Activated T-helper 1 cell treated with anti-CD3 and anti-CD28 coated beads, Interleukin-12 subunit alpha, Interleukin-12 subunit beta, Interleukin-2, Interleukin-4 antibody, amounts not matched to agents 30 ng/mL and 10 ng/mL and 1 ng/mL, durations not matched to agents 14 hours and 24 hours and 36 hours (primary cell): ENCODE results near the gene MINDY3. TPM values are rescaled to one million over a fixed set of nuclear protein-coding genes. Genes with fewer than 3 reads are reported as not detected.
"Not testable (repeated sequence)": the region's sequence is repeated elsewhere in the genome, so short reads cannot be mapped to it uniquely, and the experiment has no call there.

Experiments
- DNase-seq: peaks from one replicate; pipeline ENCODE4 v3.0.0; 2021; ENCODE audit warnings: low spot score
- H3K27ac Mint-ChIP-seq: one replicate; pipeline ENCODE4 v1.8.0; 2021; ENCODE audit warnings: mild to moderate bottlenecking, mixed read lengths
- H3K27me3 Mint-ChIP-seq: one replicate; pipeline ENCODE4 v1.8.0; 2022; ENCODE audit warnings: mild to moderate bottlenecking, moderate library complexity, mixed read lengths; ENCODE audit not compliant: insufficient read depth
- H3K36me3 Mint-ChIP-seq: one replicate; pipeline ENCODE4 v1.8.0; 2021; ENCODE audit warnings: low read depth, mixed read lengths
- H3K4me1 Mint-ChIP-seq: one replicate; pipeline ENCODE4 v1.8.0; 2021; ENCODE audit warnings: low read depth, mixed read lengths
- H3K4me3 Mint-ChIP-seq: one replicate; pipeline ENCODE4 v1.8.0; 2021; ENCODE audit warnings: mild to moderate bottlenecking, moderate library complexity, mixed read lengths
- H3K9me3 Mint-ChIP-seq: one replicate; pipeline ENCODE4 v1.8.0; 2021; ENCODE audit warnings: mixed read lengths
- intact Hi-C: fragments of 100-400 bp; cut with micrococcal nuclease; formaldehyde crosslinking; loops from one replicate; pipeline ENCODE4 v1.15.1; 2024
- total RNA-seq: library from RNA; stranded (reverse); gene quantifications from 2 replicates; pipeline ENCODE4 v1.2.3, GENCODE V29; 2022

MINDY3 gene
- total RNA-seq, 1 donor from 2014 or later, result 14.5 TPM

GRCh38 chr10:15850337-15850978 is 9.8 kb downstream of the MINDY3 start:
- H3K4me1 Mint-ChIP-seq, H3K27ac Mint-ChIP-seq, intact Hi-C loops, DNase-seq, H3K4me3 Mint-ChIP-seq, H3K27me3 Mint-ChIP-seq: not testable (repeated sequence)
- Mint-ChIP-seq H3K36me3 (peaks cover 36% of the 10 kb centered on the region), H3K9me3 (peaks cover 26% of the 10 kb centered on the region)

GRCh38 chr10:15849316-15849715 is 11.0 kb downstream of the MINDY3 start:
- no peak for DNase-seq
- intact Hi-C loops, result no loop called here
- Mint-ChIP-seq H3K27me3 (no peaks in the 10 kb centered on the region), H3K9me3 (peaks cover 26% of the 10 kb centered on the region), H3K36me3 (peaks cover 36% of the 10 kb centered on the region), H3K4me1 (no peaks in the 10 kb centered on the region), H3K4me3 (no peak overlapping the region), H3K27ac (no peak overlapping the region)

- intact Hi-C loops, result no loop called here
- Mint-ChIP-seq H3K36me3 (peaks cover 41% of the 10 kb centered on the region), H3K9me3 (peaks cover 26% of the 10 kb centered on the region), H3K27me3 (no peaks in the 10 kb centered on the region), H3K27ac (no peak overlapping the region), H3K4me3 (no peak overlapping the region), H3K4me1 (peaks cover 17% of the 10 kb centered on the region)
- no peak for DNase-seq
These were observed 12.8 kb downstream of the MINDY3 start for GRCh38 chr10:15847481-15847880.

- no peak overlapping the region for H3K4me3 Mint-ChIP-seq
- H3K27ac Mint-ChIP-seq, result no peak overlapping the region
- no peaks in the 10 kb centered on the region for H3K27me3 Mint-ChIP-seq
- peaks cover 23% of the 10 kb centered on the region for H3K36me3 Mint-ChIP-seq
- no peaks in the 10 kb centered on the region for H3K9me3 Mint-ChIP-seq
- DNase-seq, result no peak
- intact Hi-C loops, result no loop called here
- peaks cover 27% of the 10 kb centered on the region for H3K4me1 Mint-ChIP-seq
These were observed 15.8 kb downstream of the MINDY3 start for GRCh38 chr10:15844517-15844916.

DNA sequence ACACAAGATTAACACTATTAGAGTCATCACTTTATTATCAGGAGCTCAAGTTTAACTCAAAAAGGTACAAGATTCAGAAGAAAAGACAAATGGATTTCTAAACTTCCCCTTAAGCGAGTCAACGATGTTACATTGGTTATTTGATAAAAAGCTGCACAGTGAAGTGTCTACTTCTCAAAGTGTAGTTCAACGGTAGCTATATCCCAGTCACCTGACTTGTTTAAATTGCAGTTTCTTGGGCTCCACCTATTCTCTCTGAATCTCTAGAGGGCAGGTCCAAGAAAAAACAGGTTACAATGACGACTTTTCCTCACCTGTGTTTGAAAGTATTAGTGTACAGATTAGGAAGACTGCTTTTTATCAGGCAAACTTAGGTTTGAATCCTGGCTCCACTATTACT is 16.6 kb downstream of the MINDY3 start:
- Mint-ChIP-seq H3K27me3 (no peaks in the 10 kb centered on the region), H3K4me3 (no peak overlapping the region), H3K36me3 (peaks cover 17% of the 10 kb centered on the region), H3K27ac (no peak overlapping the region), H3K4me1 (peaks cover 27% of the 10 kb centered on the region), H3K9me3 (no peaks in the 10 kb centered on the region)
- DNase-seq, result no peak
- intact Hi-C loops, result no loop called here

DNA sequence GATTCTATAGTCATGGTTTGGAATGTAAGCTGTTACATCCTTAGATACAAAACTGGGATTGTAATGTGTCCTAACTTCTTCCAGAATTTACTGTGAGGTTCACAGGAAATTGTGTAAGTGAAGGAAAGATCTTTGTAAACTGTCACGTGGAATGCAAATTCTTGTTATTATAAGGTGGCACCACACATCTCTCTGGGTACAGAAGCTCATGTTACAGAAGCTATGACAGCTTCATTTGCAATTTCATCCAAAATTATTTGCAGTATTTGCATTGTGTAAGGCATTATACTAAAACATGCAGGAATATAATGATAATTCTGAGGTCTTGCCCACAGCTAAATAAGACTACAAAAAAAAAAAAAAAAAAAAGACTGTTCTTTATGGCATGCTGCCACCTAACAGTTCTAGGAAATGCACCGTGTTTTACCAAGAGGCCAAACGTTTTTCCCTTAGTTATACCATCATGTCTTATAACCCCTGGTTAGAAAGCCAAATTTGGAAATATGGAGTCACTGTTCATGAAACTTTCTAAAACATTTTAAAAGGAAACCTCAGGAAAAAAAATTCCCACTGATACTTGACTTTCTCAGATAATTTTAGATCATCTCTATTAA is 17.6 kb downstream of the MINDY3 start:
- no peak overlapping the region for H3K27ac Mint-ChIP-seq
- no peak overlapping the region for H3K4me3 Mint-ChIP-seq
- intact Hi-C loops, result no loop called here
- H3K9me3 Mint-ChIP-seq, result no peaks in the 10 kb centered on the region
- H3K4me1 Mint-ChIP-seq, result peaks cover 27% of the 10 kb centered on the region
- DNase-seq, result no peak
- peaks cover 18% of the 10 kb centered on the region for H3K36me3 Mint-ChIP-seq
- H3K27me3 Mint-ChIP-seq, result no peaks in the 10 kb centered on the region

GRCh38 chr10:15841696-15842095 is 18.6 kb downstream of the MINDY3 start:
- intact Hi-C loops, result no loop called here
- Mint-ChIP-seq H3K4me1 (peaks cover 27% of the 10 kb centered on the region), H3K27ac (no peak overlapping the region), H3K27me3 (no peaks in the 10 kb centered on the region), H3K9me3 (no peaks in the 10 kb centered on the region), H3K4me3 (no peak overlapping the region), H3K36me3 (peaks cover 18% of the 10 kb centered on the region)
- no peak for DNase-seq

GRCh38 chr10:15836807-15837206 is 23.5 kb downstream of the MINDY3 start:
- H3K9me3 Mint-ChIP-seq, result no peaks in the 10 kb centered on the region
- intact Hi-C loops, result no loop called here
- H3K27ac Mint-ChIP-seq, result no peak overlapping the region
- no peaks in the 10 kb centered on the region for H3K27me3 Mint-ChIP-seq
- H3K4me3 Mint-ChIP-seq, result no peak overlapping the region
- peaks cover 10% of the 10 kb centered on the region for H3K4me1 Mint-ChIP-seq
- no peak for DNase-seq
- peaks cover 19% of the 10 kb centered on the region for H3K36me3 Mint-ChIP-seq

GRCh38 chr10:15829495-15829894 is 30.8 kb downstream of the MINDY3 start:
- peaks cover 15% of the 10 kb centered on the region for H3K4me1 Mint-ChIP-seq
- DNase-seq, result no peak
- H3K4me3 Mint-ChIP-seq, result no peak overlapping the region
- intact Hi-C loops, result no loop called here
- H3K27ac Mint-ChIP-seq, result no peak overlapping the region
- no peaks in the 10 kb centered on the region for H3K27me3 Mint-ChIP-seq
- H3K9me3 Mint-ChIP-seq, result no peaks in the 10 kb centered on the region
- H3K36me3 Mint-ChIP-seq, result peaks cover 31% of the 10 kb centered on the region

DNA sequence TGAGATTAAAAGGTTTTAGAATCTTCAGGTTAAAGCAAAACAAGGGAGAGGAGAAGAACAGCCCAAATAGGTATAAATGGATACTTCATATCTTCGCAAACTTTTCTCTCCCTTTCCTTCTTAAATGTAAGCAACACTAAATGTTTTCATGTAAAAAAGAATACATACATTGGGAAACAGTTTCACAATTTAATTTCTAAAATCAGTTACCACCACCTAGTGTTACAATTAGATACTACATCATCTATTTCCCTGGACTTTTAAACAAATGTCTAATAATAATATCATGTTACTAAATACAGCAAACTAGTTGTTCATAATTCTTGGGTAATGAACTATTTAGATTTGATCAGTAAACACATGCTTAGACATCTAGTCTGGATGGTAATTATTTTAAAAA is 35.8 kb downstream of the MINDY3 start:
- Mint-ChIP-seq H3K4me3 (no peak overlapping the region), H3K36me3 (peaks cover 23% of the 10 kb centered on the region), H3K9me3 (no peaks in the 10 kb centered on the region), H3K27me3 (no peaks in the 10 kb centered on the region), H3K4me1 (no peaks in the 10 kb centered on the region), H3K27ac (no peak overlapping the region)
- intact Hi-C loops, result no loop called here
- DNase-seq, result no peak

- DNase-seq, result no peak
- peaks cover 7% of the 10 kb centered on the region for H3K4me1 Mint-ChIP-seq
- no peak overlapping the region for H3K27ac Mint-ChIP-seq
- no peaks in the 10 kb centered on the region for H3K27me3 Mint-ChIP-seq
- intact Hi-C loops, result no loop called here
- H3K9me3 Mint-ChIP-seq, result no peaks in the 10 kb centered on the region
- H3K36me3 Mint-ChIP-seq, result peaks cover 23% of the 10 kb centered on the region
- no peak overlapping the region for H3K4me3 Mint-ChIP-seq
These were observed 38.2 kb downstream of the MINDY3 start for GRCh38 chr10:15822131-15822530.

DNA sequence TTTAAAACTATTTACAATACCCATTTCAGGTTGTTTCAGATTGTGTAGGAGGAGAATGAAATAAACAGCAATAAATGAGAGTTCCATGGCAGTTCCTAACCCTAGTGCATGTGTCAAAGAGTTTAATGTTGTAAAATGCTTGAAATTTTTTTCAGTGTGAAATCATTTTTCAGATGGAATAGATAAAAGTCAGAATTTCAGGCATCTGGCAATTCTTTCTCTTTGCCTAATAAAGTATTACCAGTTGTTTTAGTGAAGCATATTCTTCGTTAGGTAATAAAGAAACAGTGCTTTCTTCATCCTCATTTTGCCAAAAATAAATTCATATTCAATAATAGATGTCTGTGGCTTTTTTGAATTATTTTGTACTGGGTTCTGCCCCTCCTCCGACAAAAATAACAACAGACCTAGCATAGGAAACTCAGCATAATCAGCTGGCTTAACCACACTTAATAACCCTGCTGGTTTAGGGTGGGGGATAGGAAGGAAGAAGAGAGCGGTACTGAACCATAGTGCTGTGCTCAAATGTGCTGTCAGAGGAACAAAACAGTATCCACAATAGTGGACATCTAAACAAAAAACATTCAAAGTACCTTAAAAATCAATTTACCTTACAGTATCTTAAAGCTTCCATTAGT is 39.1 kb downstream of the MINDY3 start:
- Mint-ChIP-seq H3K36me3 (peaks cover 22% of the 10 kb centered on the region), H3K27me3 (no peaks in the 10 kb centered on the region), H3K4me1 (peaks cover 7% of the 10 kb centered on the region), H3K9me3 (no peaks in the 10 kb centered on the region), H3K27ac (no peak overlapping the region), H3K4me3 (no peak overlapping the region)
- intact Hi-C loops, result no loop called here
- no peak for DNase-seq

DNA sequence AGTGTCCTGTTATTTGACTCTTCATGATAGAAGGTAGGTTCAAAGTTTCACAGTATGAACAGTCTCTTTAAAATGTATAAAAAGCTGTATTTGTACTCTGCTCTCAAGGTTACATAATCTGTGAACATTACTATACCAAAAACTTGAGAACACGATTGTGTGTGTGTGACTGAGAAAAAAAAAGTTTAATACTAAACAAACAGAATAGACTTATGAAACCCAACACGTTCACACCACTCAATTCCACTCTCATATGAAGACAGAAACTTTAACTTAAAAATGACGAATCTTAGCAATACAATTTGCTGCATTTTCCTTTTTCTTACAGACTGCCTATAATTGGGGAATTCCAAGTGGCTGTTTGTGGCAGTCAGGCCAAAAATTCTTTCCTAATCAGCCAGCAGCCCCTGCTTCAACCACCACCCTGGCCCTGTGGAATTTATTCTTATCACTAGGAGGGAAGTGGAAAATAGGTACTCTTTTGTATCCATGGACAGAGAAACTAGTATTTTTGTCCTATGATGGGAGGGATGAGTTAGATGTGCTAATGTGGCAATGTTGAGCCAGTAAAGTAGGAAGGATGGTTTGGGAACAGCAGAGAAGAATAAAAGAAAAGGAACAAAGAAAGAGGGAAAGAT is 42.8 kb downstream of the MINDY3 start:
- intact Hi-C loops, result no loop called here

More for the DNA sequence above, 42.8 kb downstream of the MINDY3 start:
- H3K4me1 Mint-ChIP-seq, result peaks cover 7% of the 10 kb centered on the region
- no peak overlapping the region for H3K4me3 Mint-ChIP-seq
- H3K36me3 Mint-ChIP-seq, result peaks cover 20% of the 10 kb centered on the region
- H3K27ac Mint-ChIP-seq, result no peak overlapping the region
- DNase-seq, result no peak
- no peaks in the 10 kb centered on the region for H3K27me3 Mint-ChIP-seq
- no peaks in the 10 kb centered on the region for H3K9me3 Mint-ChIP-seq
